ENCODE data around the gene ACTR5.
"Not testable (repeated sequence)": the region's sequence is repeated elsewhere in the genome, so short reads cannot be mapped to it uniquely, and the experiment has no call there.

ACTR5 gene

GRCh38 chr20:38810926-38811630, 62.8 kb downstream of the ACTR5 start:
- no peak for TF ChIP-seq CTCF (IDR thresholded peaks at IDR 0.05; ENCODE audit: insufficient read depth, low read depth, low read length, missing control alignments)
- DNase-seq (ENCODE audit: low read depth) = no peak
- H3K4me3 ChIP-seq (ENCODE audit: low read length) = no peak overlapping the region

- no peak overlapping the region for H3K4me3 ChIP-seq (ENCODE audit: low read length)
- no peak for TF ChIP-seq CTCF (IDR thresholded peaks at IDR 0.05; ENCODE audit: insufficient read depth, low read depth, low read length, missing control alignments)
- DNase-seq (ENCODE audit: low read depth) = no peak
These were observed 63.5 kb downstream of the ACTR5 start for GRCh38 chr20:38811769-38812168.

- no peak for TF ChIP-seq CTCF (IDR thresholded peaks at IDR 0.05; ENCODE audit: insufficient read depth, low read depth, low read length, missing control alignments)
These were observed 63.9 kb downstream of the ACTR5 start for GRCh38 chr20:38812182-38812581.

GRCh38 chr20:38812709-38813573, 64.7 kb downstream of the ACTR5 start:
- no peak for TF ChIP-seq CTCF (IDR thresholded peaks at IDR 0.05; ENCODE audit: insufficient read depth, low read depth, low read length, missing control alignments)
- DNase-seq (ENCODE audit: low read depth) = no peak
- no peak overlapping the region for H3K4me3 ChIP-seq (ENCODE audit: low read length)

More at GRCh38 chr20:38812182-38812581, 63.9 kb downstream of the ACTR5 start:
- no peak overlapping the region for H3K4me3 ChIP-seq (ENCODE audit: low read length)
- no peak for DNase-seq (ENCODE audit: low read depth)

GRCh38 chr20:38813574-38813962, 65.3 kb downstream of the ACTR5 start:
- H3K4me3 ChIP-seq (ENCODE audit: low read length); DNase-seq (ENCODE audit: low read depth): not testable (repeated sequence)

GRCh38 chr20:38815446-38815845, 67.2 kb downstream of the ACTR5 start:
- no peak for DNase-seq (ENCODE audit: low read depth)
- TF ChIP-seq CTCF (IDR thresholded peaks at IDR 0.05; ENCODE audit: insufficient read depth, low read depth, low read length, missing control alignments) = no peak
- H3K4me3 ChIP-seq (ENCODE audit: low read length) = no peak overlapping the region

Data from epithelial cell of esophagus (primary cell).